Lower lobe of right lung (tissue), 2 donors: ENCODE measurements around the gene PDE5A. TPM values are rescaled to one million over a fixed set of nuclear protein-coding genes. Genes with fewer than 3 reads are reported as not detected.

ENCODE experiments used
- ATAC-seq, 2 donors: fragments of 200-7000 bp; cut with Tn5 transposase; one replicate each; pipeline ENCODE4 v1.9.1; 2020 to 2022; ENCODE audit warnings: mild to moderate bottlenecking in 2 of 2, moderate library complexity in 2 of 2
- DNase-seq: peaks from one replicate; pipeline ENCODE4 v3.0.0-alpha.2; 2020
- H3K27ac ChIP-seq: fragments of 200-600 bp; one replicate; pipeline ENCODE4 v1.8.0; 2022
- H3K27me3 ChIP-seq: fragments of 200-600 bp; one replicate; pipeline ENCODE4 v1.8.0; 2022; ENCODE audit warnings: low read depth
- H3K36me3 ChIP-seq: fragments of 200-600 bp; one replicate; pipeline ENCODE4 v1.8.0; 2022; ENCODE audit warnings: mild to moderate bottlenecking
- H3K4me1 ChIP-seq: fragments of 200-600 bp; one replicate; pipeline ENCODE4 v1.8.0; 2022
- H3K4me3 ChIP-seq: fragments of 200-600 bp; one replicate; pipeline ENCODE4 v1.8.0; 2022; ENCODE audit warnings: mild to moderate bottlenecking
- H3K9me3 ChIP-seq: fragments of 200-600 bp; one replicate; pipeline ENCODE4 v1.8.0; 2022
- intact Hi-C: fragments of 100-400 bp; cut with DNase I; formaldehyde crosslinking; loops from one replicate; pipeline ENCODE4 v1.11.0; 2022
- total RNA-seq: library from RNA; stranded (reverse); fragmentation: NEBNext Ultra II Directional; extraction: Animal tissue kit (Norgen Biotek cat#: 25700); gene quantifications from one replicate; pipeline ENCODE4 v1.2.1, GENCODE V29; 2021
- TF ChIP-seq, protein P1 (sequence below): fragments of 200-600 bp; IDR thresholded peaks from one replicate; pipeline ENCODE4 v1.8.0; 2022; ENCODE audit warnings: antibody characterized with exemption, mild to moderate bottlenecking
- donor health status: DM: no; HTN: yes; CAD: no; lungs with severe emphysema.

Gene PDE5A
- total RNA-seq, 1 donor from 2014 or later: 39.8 TPM

DNA sequence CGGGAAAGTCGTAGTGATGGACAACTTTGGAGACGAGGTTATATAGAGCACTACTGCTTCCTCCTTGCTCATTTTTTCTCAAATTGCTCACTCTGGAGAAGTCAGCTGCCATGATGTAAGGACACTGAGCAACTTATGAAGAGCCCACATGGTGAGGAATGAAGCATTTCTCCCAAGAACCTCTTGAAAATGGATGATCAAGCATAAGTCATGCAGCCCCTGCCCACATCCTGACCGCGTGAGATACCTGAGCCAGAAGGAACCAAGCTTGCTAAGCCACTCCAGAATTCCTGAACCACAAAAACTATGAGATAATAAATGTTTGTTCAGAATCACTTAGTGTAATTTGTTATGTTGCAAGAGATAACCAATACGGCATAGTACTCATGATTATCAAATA, 42.8 kb downstream of the PDE5A start:
- H3K4me1 ChIP-seq: peaks cover 6% of the 10 kb centered on the region
- intact Hi-C loops: no loop called here
- no peak overlapping the region for H3K4me3 ChIP-seq
- no peaks in the 10 kb centered on the region for H3K9me3 ChIP-seq
- no peak overlapping the region for H3K27ac ChIP-seq
- TF ChIP-seq, protein P1, sequence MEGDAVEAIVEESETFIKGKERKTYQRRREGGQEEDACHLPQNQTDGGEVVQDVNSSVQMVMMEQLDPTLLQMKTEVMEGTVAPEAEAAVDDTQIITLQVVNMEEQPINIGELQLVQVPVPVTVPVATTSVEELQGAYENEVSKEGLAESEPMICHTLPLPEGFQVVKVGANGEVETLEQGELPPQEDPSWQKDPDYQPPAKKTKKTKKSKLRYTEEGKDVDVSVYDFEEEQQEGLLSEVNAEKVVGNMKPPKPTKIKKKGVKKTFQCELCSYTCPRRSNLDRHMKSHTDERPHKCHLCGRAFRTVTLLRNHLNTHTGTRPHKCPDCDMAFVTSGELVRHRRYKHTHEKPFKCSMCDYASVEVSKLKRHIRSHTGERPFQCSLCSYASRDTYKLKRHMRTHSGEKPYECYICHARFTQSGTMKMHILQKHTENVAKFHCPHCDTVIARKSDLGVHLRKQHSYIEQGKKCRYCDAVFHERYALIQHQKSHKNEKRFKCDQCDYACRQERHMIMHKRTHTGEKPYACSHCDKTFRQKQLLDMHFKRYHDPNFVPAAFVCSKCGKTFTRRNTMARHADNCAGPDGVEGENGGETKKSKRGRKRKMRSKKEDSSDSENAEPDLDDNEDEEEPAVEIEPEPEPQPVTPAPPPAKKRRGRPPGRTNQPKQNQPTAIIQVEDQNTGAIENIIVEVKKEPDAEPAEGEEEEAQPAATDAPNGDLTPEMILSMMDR: no peak
- DNase-seq (no peak), ATAC-seq (no peak)
- no peaks in the 10 kb centered on the region for H3K36me3 ChIP-seq
- no peaks in the 10 kb centered on the region for H3K27me3 ChIP-seq

DNA sequence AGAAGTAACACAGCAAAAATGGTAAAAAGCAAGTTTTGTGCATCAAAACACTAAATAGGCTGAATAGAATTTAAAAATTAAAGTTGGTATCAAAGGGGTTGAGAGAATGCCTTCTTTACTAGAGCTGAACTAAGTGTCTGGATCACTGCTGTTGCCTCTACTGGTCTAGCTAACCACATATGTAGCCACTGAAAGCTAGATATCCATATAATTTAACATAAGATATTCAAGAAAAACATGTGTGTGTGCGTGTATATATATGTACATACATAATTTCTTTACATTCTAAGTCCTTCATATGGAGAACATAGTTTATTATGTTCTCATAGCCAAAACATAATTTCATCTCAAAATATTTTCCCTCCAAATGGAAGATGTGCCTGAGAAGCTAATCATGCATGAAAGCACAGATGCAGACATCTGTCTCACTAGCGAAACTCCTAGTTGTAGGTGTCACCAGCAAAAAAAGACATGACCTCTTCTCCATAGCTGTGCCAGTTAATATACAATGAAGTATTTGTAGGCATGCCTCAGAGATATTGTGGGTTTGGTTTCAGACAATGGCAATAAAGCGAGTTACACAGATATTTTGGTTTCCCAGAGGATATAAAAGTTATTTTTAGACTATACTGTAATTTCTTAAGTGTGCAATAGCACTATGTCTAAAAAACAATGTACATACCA, 47.3 kb downstream of the PDE5A start:
- intact Hi-C loops: no loop called here
- H3K9me3 ChIP-seq: no peaks in the 10 kb centered on the region
- no peak for ATAC-seq
- no peak overlapping the region for H3K4me3 ChIP-seq
- TF ChIP-seq, protein P1: no peak
- no peak overlapping the region for H3K27ac ChIP-seq
- no peak for DNase-seq
- H3K36me3 ChIP-seq: no peaks in the 10 kb centered on the region
- H3K27me3 ChIP-seq: no peaks in the 10 kb centered on the region
- no peaks in the 10 kb centered on the region for H3K4me1 ChIP-seq

DNA sequence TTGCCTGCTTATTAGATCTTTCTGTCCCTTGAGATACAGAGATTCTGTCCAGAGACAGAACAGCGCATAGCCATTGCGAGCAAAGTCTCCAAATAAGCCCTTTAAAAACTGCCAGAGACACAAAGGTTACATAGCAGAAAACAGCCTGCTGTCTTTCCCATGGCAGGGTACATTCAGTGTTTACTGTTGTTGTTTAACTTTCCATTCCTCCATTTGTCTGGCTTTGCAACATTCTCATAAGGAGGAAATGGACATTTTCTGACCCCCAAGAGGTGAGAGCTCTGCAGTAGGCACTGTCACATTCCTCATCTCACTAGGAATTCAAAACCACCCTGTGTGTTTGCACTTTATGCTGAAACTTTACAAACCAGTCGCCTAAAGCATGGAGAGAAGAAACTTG, 48.3 kb downstream of the PDE5A start:
- H3K36me3 ChIP-seq: no peaks in the 10 kb centered on the region
- H3K4me1 ChIP-seq: no peaks in the 10 kb centered on the region
- TF ChIP-seq, protein P1: no peak
- no peak overlapping the region for H3K4me3 ChIP-seq
- intact Hi-C loops: no loop called here
- ATAC-seq (no peak), DNase-seq (no peak)
- H3K27ac ChIP-seq: no peak overlapping the region
- no peaks in the 10 kb centered on the region for H3K9me3 ChIP-seq
- no peaks in the 10 kb centered on the region for H3K27me3 ChIP-seq

- Histone ChIP-seq H3K27ac (peak overlapping the region; percentile 58), H3K4me1 (no peaks in the 10 kb centered on the region), H3K4me3 (no peak overlapping the region), H3K9me3 (no peaks in the 10 kb centered on the region), H3K27me3 (no peaks in the 10 kb centered on the region), H3K36me3 (no peaks in the 10 kb centered on the region)
- TF ChIP-seq, protein P1: no peak
- intact Hi-C loops: no loop called here
- DNase-seq (no peak), ATAC-seq (no peak)
Observed at GRCh38 chr4:119579823-119580222, 48.8 kb downstream of the PDE5A start.

DNA sequence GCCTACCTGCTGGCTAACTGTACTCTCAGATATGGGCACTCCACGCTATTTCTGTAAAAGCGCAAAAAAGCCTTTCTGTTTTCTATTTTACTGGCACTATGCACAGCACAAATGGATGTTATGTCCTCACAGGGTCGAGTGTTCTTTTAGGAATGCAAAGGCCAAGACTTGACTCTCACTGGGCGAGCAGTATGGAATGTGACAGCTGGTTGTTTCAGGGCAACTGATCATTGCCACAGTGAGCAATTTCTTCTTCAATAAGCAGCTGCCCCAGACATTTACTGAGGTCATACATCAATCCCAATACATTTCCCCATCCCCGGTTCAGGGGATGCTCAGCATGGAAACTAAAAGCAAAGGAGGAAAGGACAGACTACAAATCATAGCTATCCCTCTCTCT, 58.2 kb downstream of the PDE5A start:
- peak; percentile 49 to 56 for ATAC-seq
- no peaks in the 10 kb centered on the region for H3K4me1 ChIP-seq

More for the DNA sequence above, 58.2 kb downstream of the PDE5A start:
- Histone ChIP-seq H3K4me3 (no peak overlapping the region), H3K9me3 (no peaks in the 10 kb centered on the region), H3K36me3 (peaks cover 6% of the 10 kb centered on the region), H3K27me3 (no peaks in the 10 kb centered on the region), H3K27ac (no peak overlapping the region)
- DNase-seq: no peak
- TF ChIP-seq, protein P1: no peak
- intact Hi-C loops: no loop called here
